ENCODE results near the gene HOMER1.

The HOMER1 gene

GRCh38 chr5:79448336-79448735, 65.6 kb downstream of the HOMER1 start:
- H3K4me3 ChIP-seq (ENCODE audit: low read depth, low read length): no peak overlapping the region
- H3K9ac ChIP-seq (ENCODE audit: low read depth, low read length): no peak overlapping the region
- no peaks in the 10 kb centered on the region for H3K4me1 ChIP-seq (ENCODE audit: control insufficient read depth, insufficient read depth, low read length)
- no peaks in the 10 kb centered on the region for H3K27me3 ChIP-seq (ENCODE audit: control insufficient read depth, insufficient read depth, low read length)
- H3K9me3 ChIP-seq (ENCODE audit: control insufficient read depth, insufficient read depth, low read length): no peaks in the 10 kb centered on the region
- no peaks in the 10 kb centered on the region for H3K36me3 ChIP-seq (ENCODE audit: control insufficient read depth, insufficient read depth, low read length)

GRCh38 chr5:79436821-79437220, 77.1 kb downstream of the HOMER1 start:
- no peak overlapping the region for H3K4me3 ChIP-seq (ENCODE audit: low read depth, low read length)
- H3K4me1 ChIP-seq (ENCODE audit: control insufficient read depth, insufficient read depth, low read length): no peaks in the 10 kb centered on the region
- H3K9ac ChIP-seq (ENCODE audit: low read depth, low read length): no peak overlapping the region
- H3K9me3 ChIP-seq (ENCODE audit: control insufficient read depth, insufficient read depth, low read length): no peaks in the 10 kb centered on the region
- H3K36me3 ChIP-seq (ENCODE audit: control insufficient read depth, insufficient read depth, low read length): no peaks in the 10 kb centered on the region
- H3K27me3 ChIP-seq (ENCODE audit: control insufficient read depth, insufficient read depth, low read length): no peaks in the 10 kb centered on the region

GRCh38 chr5:79436224-79436623, 77.7 kb downstream of the HOMER1 start:
- H3K9me3 ChIP-seq (ENCODE audit: control insufficient read depth, insufficient read depth, low read length): no peaks in the 10 kb centered on the region
- H3K9ac ChIP-seq (ENCODE audit: low read depth, low read length): no peak overlapping the region
- H3K4me3 ChIP-seq (ENCODE audit: low read depth, low read length): no peak overlapping the region
- no peaks in the 10 kb centered on the region for H3K27me3 ChIP-seq (ENCODE audit: control insufficient read depth, insufficient read depth, low read length)
- H3K36me3 ChIP-seq (ENCODE audit: control insufficient read depth, insufficient read depth, low read length): no peaks in the 10 kb centered on the region
- H3K4me1 ChIP-seq (ENCODE audit: control insufficient read depth, insufficient read depth, low read length): no peaks in the 10 kb centered on the region

- Histone ChIP-seq H3K9me3 (ENCODE audit: control insufficient read depth, insufficient read depth, low read length) (no peaks in the 10 kb centered on the region), H3K4me3 (ENCODE audit: low read depth, low read length) (no peak overlapping the region), H3K9ac (ENCODE audit: low read depth, low read length) (no peak overlapping the region), H3K36me3 (ENCODE audit: control insufficient read depth, insufficient read depth, low read length) (no peaks in the 10 kb centered on the region), H3K4me1 (ENCODE audit: control insufficient read depth, insufficient read depth, low read length) (no peaks in the 10 kb centered on the region), H3K27me3 (ENCODE audit: control insufficient read depth, insufficient read depth, low read length) (no peaks in the 10 kb centered on the region)
These were observed 83.7 kb downstream of the HOMER1 start for GRCh38 chr5:79430196-79430595.

GRCh38 chr5:79423296-79423695, 90.6 kb downstream of the HOMER1 start:
- Histone ChIP-seq H3K4me3 (ENCODE audit: low read depth, low read length) (no peak overlapping the region), H3K9ac (ENCODE audit: low read depth, low read length) (no peak overlapping the region), H3K27me3 (ENCODE audit: control insufficient read depth, insufficient read depth, low read length) (no peaks in the 10 kb centered on the region), H3K9me3 (ENCODE audit: control insufficient read depth, insufficient read depth, low read length) (no peaks in the 10 kb centered on the region), H3K36me3 (ENCODE audit: control insufficient read depth, insufficient read depth, low read length) (no peaks in the 10 kb centered on the region), H3K4me1 (ENCODE audit: control insufficient read depth, insufficient read depth, low read length) (no peaks in the 10 kb centered on the region)

- H3K9ac ChIP-seq (ENCODE audit: low read depth, low read length): no peak overlapping the region
- no peaks in the 10 kb centered on the region for H3K4me1 ChIP-seq (ENCODE audit: control insufficient read depth, insufficient read depth, low read length)
- H3K4me3 ChIP-seq (ENCODE audit: low read depth, low read length): no peak overlapping the region
- H3K27me3 ChIP-seq (ENCODE audit: control insufficient read depth, insufficient read depth, low read length): no peaks in the 10 kb centered on the region
- H3K9me3 ChIP-seq (ENCODE audit: control insufficient read depth, insufficient read depth, low read length): no peaks in the 10 kb centered on the region
- H3K36me3 ChIP-seq (ENCODE audit: control insufficient read depth, insufficient read depth, low read length): no peaks in the 10 kb centered on the region
These were observed 93.7 kb downstream of the HOMER1 start for GRCh38 chr5:79420248-79420647.

GRCh38 chr5:79418276-79418675, 95.7 kb downstream of the HOMER1 start:
- H3K4me1 ChIP-seq (ENCODE audit: control insufficient read depth, insufficient read depth, low read length): no peaks in the 10 kb centered on the region
- H3K36me3 ChIP-seq (ENCODE audit: control insufficient read depth, insufficient read depth, low read length): no peaks in the 10 kb centered on the region
- H3K27me3 ChIP-seq (ENCODE audit: control insufficient read depth, insufficient read depth, low read length): no peaks in the 10 kb centered on the region
- H3K4me3 ChIP-seq (ENCODE audit: low read depth, low read length): no peak overlapping the region
- H3K9me3 ChIP-seq (ENCODE audit: control insufficient read depth, insufficient read depth, low read length): no peaks in the 10 kb centered on the region
- H3K9ac ChIP-seq (ENCODE audit: low read depth, low read length): no peak overlapping the region

- Histone ChIP-seq H3K4me1 (ENCODE audit: control insufficient read depth, insufficient read depth, low read length) (no peaks in the 10 kb centered on the region), H3K4me3 (ENCODE audit: low read depth, low read length) (no peak overlapping the region), H3K27me3 (ENCODE audit: control insufficient read depth, insufficient read depth, low read length) (no peaks in the 10 kb centered on the region), H3K9ac (ENCODE audit: low read depth, low read length) (no peak overlapping the region), H3K9me3 (ENCODE audit: control insufficient read depth, insufficient read depth, low read length) (no peaks in the 10 kb centered on the region), H3K36me3 (ENCODE audit: control insufficient read depth, insufficient read depth, low read length) (no peaks in the 10 kb centered on the region)
These were observed 96.4 kb downstream of the HOMER1 start for GRCh38 chr5:79417495-79417894.

- H3K4me1 ChIP-seq (ENCODE audit: control insufficient read depth, insufficient read depth, low read length): no peaks in the 10 kb centered on the region
- H3K9ac ChIP-seq (ENCODE audit: low read depth, low read length): no peak overlapping the region
- H3K4me3 ChIP-seq (ENCODE audit: low read depth, low read length): no peak overlapping the region
- H3K27me3 ChIP-seq (ENCODE audit: control insufficient read depth, insufficient read depth, low read length): no peaks in the 10 kb centered on the region
- no peaks in the 10 kb centered on the region for H3K36me3 ChIP-seq (ENCODE audit: control insufficient read depth, insufficient read depth, low read length)
- no peaks in the 10 kb centered on the region for H3K9me3 ChIP-seq (ENCODE audit: control insufficient read depth, insufficient read depth, low read length)
These were observed 97.4 kb downstream of the HOMER1 start for GRCh38 chr5:79416499-79416898.

- Histone ChIP-seq H3K36me3 (ENCODE audit: control insufficient read depth, insufficient read depth, low read length) (no peaks in the 10 kb centered on the region), H3K4me1 (ENCODE audit: control insufficient read depth, insufficient read depth, low read length) (no peaks in the 10 kb centered on the region), H3K27me3 (ENCODE audit: control insufficient read depth, insufficient read depth, low read length) (no peaks in the 10 kb centered on the region), H3K4me3 (ENCODE audit: low read depth, low read length) (no peak overlapping the region), H3K9me3 (ENCODE audit: control insufficient read depth, insufficient read depth, low read length) (no peaks in the 10 kb centered on the region), H3K9ac (ENCODE audit: low read depth, low read length) (no peak overlapping the region)
These were observed 100.8 kb downstream of the HOMER1 start for GRCh38 chr5:79413112-79413511.

- Histone ChIP-seq H3K9me3 (ENCODE audit: control insufficient read depth, insufficient read depth, low read length) (no peaks in the 10 kb centered on the region), H3K27me3 (ENCODE audit: control insufficient read depth, insufficient read depth, low read length) (no peaks in the 10 kb centered on the region), H3K9ac (ENCODE audit: low read depth, low read length) (no peak overlapping the region), H3K4me3 (ENCODE audit: low read depth, low read length) (no peak overlapping the region), H3K4me1 (ENCODE audit: control insufficient read depth, insufficient read depth, low read length) (no peaks in the 10 kb centered on the region), H3K36me3 (ENCODE audit: control insufficient read depth, insufficient read depth, low read length) (no peaks in the 10 kb centered on the region)
These were observed 105.9 kb downstream of the HOMER1 start for GRCh38 chr5:79408028-79408427.

GRCh38 chr5:79407591-79407990, 106.3 kb downstream of the HOMER1 start:
- Histone ChIP-seq H3K9ac (ENCODE audit: low read depth, low read length) (no peak overlapping the region), H3K4me3 (ENCODE audit: low read depth, low read length) (no peak overlapping the region), H3K36me3 (ENCODE audit: control insufficient read depth, insufficient read depth, low read length) (no peaks in the 10 kb centered on the region), H3K4me1 (ENCODE audit: control insufficient read depth, insufficient read depth, low read length) (no peaks in the 10 kb centered on the region), H3K9me3 (ENCODE audit: control insufficient read depth, insufficient read depth, low read length) (no peaks in the 10 kb centered on the region), H3K27me3 (ENCODE audit: control insufficient read depth, insufficient read depth, low read length) (no peaks in the 10 kb centered on the region)

- Histone ChIP-seq H3K36me3 (ENCODE audit: control insufficient read depth, insufficient read depth, low read length) (peaks cover 3% of the 10 kb centered on the region), H3K27me3 (ENCODE audit: control insufficient read depth, insufficient read depth, low read length) (no peaks in the 10 kb centered on the region), H3K4me3 (ENCODE audit: low read depth, low read length) (no peak overlapping the region), H3K4me1 (ENCODE audit: control insufficient read depth, insufficient read depth, low read length) (no peaks in the 10 kb centered on the region), H3K9me3 (ENCODE audit: control insufficient read depth, insufficient read depth, low read length) (no peaks in the 10 kb centered on the region), H3K9ac (ENCODE audit: low read depth, low read length) (no peak overlapping the region)
These were observed 112.7 kb downstream of the HOMER1 start for GRCh38 chr5:79401216-79401615.

All from iPS-15b (cell line).